SU-DHL-6 (cell line): ENCODE measurements around the gene HYDIN.

Experiments used
- H2AFZ ChIP-seq: fragments of 200-600 bp; sonication (generic); 2 replicates; pipeline ENCODE4 v1.6.1; 2014; ENCODE audit warnings: low read depth, mild to moderate bottlenecking, moderate library complexity, mixed read lengths, antibody characterized with exemption, low read length; ENCODE audit not compliant: severe bottlenecking
- H3F3A ChIP-seq: fragments of 200-600 bp; shearing (Covaris generic); 2 replicates; pipeline ENCODE4 v1.6.0; 2016; ENCODE audit warnings: antibody characterized with exemption, mild to moderate bottlenecking; ENCODE audit not compliant: insufficient read depth
- H3K27ac ChIP-seq: fragments of 200-600 bp; sonication (generic); 2 replicates; pipeline ENCODE4 v1.5.1; 2016; ENCODE audit warnings: low read depth, mild to moderate bottlenecking, low read length, moderate library complexity, mixed read lengths
- H3K27me3 ChIP-seq: fragments of 200-600 bp; sonication (generic), shearing (Covaris generic); 2 replicates; pipeline ENCODE4 v1.6.0; 2014; ENCODE audit warnings: mild to moderate bottlenecking, low read length
- H3K36me3 ChIP-seq: fragments of 200-600 bp; sonication (generic); 2 replicates; pipeline ENCODE4 v1.6.1; 2014; ENCODE audit warnings: mild to moderate bottlenecking, low read length, mixed read lengths
- H3K4me2 ChIP-seq: fragments of 300-600, 200-600 bp; shearing (Covaris generic), sonication (generic); 2 replicates; pipeline ENCODE4 v1.6.0; 2014; ENCODE audit warnings: low read length, low read depth, mild to moderate bottlenecking; ENCODE audit not compliant: poor library complexity, severe bottlenecking
- H3K4me3 ChIP-seq: fragments of 200-600 bp; sonication (generic); 2 replicates; pipeline ENCODE4 v1.5.1; 2014; ENCODE audit warnings: antibody characterized with exemption, low read length, mild to moderate bottlenecking, mixed read lengths; ENCODE audit not compliant: insufficient read depth, poor library complexity, severe bottlenecking
- H3K79me2 ChIP-seq: fragments of 200-600 bp; sonication (generic); 2 replicates; pipeline ENCODE4 v1.6.1; 2014; ENCODE audit warnings: mild to moderate bottlenecking, low read length, moderate library complexity; ENCODE audit not compliant: insufficient read depth
- H3K9ac ChIP-seq: fragments of 200-600 bp; sonication (generic); 2 replicates; pipeline ENCODE4 v1.7.0; 2014; ENCODE audit warnings: mild to moderate bottlenecking, low read length
- H3K9me2 ChIP-seq: fragments of 200-600 bp; sonication (generic); replicated peaks from 2 replicates; pipeline ENCODE4 v1.6.1; 2014; ENCODE audit warnings: low read length; ENCODE audit not compliant: insufficient read depth
- H3K9me3 ChIP-seq: fragments of 200-600 bp; sonication (generic); 2 replicates; pipeline ENCODE4 v1.6.1; 2014; ENCODE audit warnings: low read length, mixed read lengths; ENCODE audit not compliant: insufficient read depth
- H4K20me1 ChIP-seq: fragments of 200-600 bp; sonication (generic); 2 replicates; pipeline ENCODE4 v1.6.1; 2014; ENCODE audit warnings: low read depth, mild to moderate bottlenecking, antibody characterized with exemption, low read length, moderate library complexity, mixed read lengths
- EZH2phosphoT487 ChIP-seq: fragments of 200-600 bp; sonication (generic), shearing (Covaris generic); conservative IDR thresholded peaks from 2 replicates; pipeline ENCODE4 v1.6.1; 2018; ENCODE audit warnings: mild to moderate bottlenecking, antibody characterized with exemption, low read length, moderate library complexity, mixed read lengths
- TF ChIP-seq, protein P1 (sequence below): fragments of 200-600 bp; sonication (generic); IDR thresholded peaks from one replicate; pipeline ENCODE4 v1.5.1; 2017; ENCODE audit warnings: antibody characterized with exemption, mild to moderate bottlenecking, low read length, moderate library complexity; ENCODE audit not compliant: insufficient read depth, poor library complexity, severe bottlenecking

HYDIN gene

DNA sequence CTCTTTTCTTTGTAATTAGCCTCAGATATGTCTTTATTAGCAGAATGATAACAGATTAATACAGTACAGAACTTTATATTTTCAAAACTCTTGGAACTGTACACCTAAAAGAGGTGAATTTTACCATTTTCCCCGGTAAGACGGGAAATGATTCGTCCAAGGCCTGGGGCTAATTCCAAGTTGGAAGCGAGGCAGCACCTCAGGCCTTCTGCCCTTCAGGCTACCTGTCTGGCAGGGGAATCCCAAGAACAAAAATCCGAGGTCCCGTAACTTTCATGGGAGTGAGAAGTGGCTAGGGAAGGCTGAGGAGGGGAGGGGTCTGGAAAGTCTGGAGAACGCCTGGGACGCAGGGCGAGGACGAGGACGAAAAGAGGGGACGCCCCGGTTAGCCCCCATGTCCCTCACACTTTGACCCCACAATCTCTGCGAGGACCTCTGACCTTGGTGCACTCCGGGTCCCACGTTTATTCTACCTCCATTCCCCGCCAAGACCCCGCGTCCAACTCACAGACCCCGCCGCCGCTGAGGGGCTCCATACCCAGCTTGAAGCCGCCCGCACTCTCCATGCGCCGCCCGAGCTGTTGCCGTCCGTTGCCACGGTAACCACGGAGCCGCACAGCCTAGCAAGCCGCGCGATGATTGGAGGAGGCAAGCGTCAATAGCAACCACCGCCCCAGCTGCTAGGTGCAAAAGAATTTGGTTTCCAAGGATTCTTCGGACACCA is at the start of gene HYDIN:
Gene HYDIN (minus strand): TSS at position 601 of the 724 bp plus-strand sequence. CDS start 43,827 bp downstream, outside the sequence.
- no peak within 1 kb of the TSS for H3K27ac ChIP-seq
- H4K20me1 ChIP-seq: no peaks in the 10 kb centered on the region
- no peak for TF ChIP-seq EZH2phosphoT487
- TF ChIP-seq, protein P1, sequence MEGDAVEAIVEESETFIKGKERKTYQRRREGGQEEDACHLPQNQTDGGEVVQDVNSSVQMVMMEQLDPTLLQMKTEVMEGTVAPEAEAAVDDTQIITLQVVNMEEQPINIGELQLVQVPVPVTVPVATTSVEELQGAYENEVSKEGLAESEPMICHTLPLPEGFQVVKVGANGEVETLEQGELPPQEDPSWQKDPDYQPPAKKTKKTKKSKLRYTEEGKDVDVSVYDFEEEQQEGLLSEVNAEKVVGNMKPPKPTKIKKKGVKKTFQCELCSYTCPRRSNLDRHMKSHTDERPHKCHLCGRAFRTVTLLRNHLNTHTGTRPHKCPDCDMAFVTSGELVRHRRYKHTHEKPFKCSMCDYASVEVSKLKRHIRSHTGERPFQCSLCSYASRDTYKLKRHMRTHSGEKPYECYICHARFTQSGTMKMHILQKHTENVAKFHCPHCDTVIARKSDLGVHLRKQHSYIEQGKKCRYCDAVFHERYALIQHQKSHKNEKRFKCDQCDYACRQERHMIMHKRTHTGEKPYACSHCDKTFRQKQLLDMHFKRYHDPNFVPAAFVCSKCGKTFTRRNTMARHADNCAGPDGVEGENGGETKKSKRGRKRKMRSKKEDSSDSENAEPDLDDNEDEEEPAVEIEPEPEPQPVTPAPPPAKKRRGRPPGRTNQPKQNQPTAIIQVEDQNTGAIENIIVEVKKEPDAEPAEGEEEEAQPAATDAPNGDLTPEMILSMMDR: no peak
- no peaks in the 10 kb centered on the region for H3K79me2 ChIP-seq
- no peaks in the 10 kb centered on the region for H3F3A ChIP-seq
- H3K27me3 ChIP-seq: no peaks in the 10 kb centered on the region
- no peaks in the 10 kb centered on the region for H3K36me3 ChIP-seq
- H3K4me2 ChIP-seq: no peak within 1 kb of the TSS
- H2AFZ ChIP-seq: no peak within 1 kb of the TSS
- no peaks in the 10 kb centered on the region; the same call in 1 of the 2 replicates for H3K9me2 ChIP-seq
- no peak within 1 kb of the TSS for H3K9ac ChIP-seq
- peaks cover 16% of the 10 kb centered on the region for H3K9me3 ChIP-seq
- H3K4me3 ChIP-seq: no peak within 1 kb of the TSS

DNA sequence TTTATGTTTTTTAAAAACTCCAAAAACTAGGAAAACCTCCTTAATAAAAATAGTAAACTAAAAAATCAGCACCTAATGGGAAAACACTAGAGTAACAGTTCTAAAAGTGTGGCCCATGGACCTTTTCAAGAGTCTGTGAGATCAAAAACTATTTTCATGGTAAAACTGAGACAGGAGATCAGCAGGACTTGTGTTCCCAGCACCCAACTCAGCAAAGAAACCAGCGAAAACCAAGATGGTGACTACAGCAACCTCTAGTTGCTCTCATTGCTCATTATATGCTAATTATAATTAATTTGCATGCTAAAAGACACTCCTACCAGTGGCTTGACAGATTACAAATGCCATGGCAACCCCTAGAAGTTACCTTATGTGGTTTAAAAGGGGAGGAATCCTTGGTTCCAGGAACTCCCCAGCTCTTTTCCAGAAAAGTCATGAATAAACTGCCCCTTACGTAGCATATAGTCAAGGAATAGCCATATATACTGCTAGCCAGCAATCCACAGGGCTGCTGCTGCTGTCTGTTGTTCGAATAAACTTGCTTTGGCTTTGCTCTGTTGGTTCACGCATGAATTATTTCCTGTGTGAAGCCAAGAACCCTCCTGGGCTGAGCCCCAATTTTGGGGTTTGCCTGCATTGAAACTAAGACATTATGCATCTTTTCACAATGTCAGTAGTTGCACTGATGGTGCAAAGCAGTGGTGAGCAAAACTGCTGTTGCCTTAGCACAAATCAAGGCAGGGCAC is 46.2 kb upstream of the HYDIN start:
- Histone ChIP-seq H3K9ac (no peak overlapping the region), H3F3A (no peaks in the 10 kb centered on the region), H3K36me3 (no peaks in the 10 kb centered on the region), H3K27me3 (no peaks in the 10 kb centered on the region), H2AFZ (no peak overlapping the region), H3K79me2 (no peaks in the 10 kb centered on the region), H3K9me3 (no peaks in the 10 kb centered on the region), H3K9me2 (no peaks in the 10 kb centered on the region), H3K4me3 (no peak overlapping the region), H3K27ac (no peak overlapping the region), H3K4me2 (no peak overlapping the region), H4K20me1 (peaks cover 4% of the 10 kb centered on the region; the same call in 1 of the 2 replicates)
- TF ChIP-seq, protein P1: no peak
- no peak for TF ChIP-seq EZH2phosphoT487

DNA sequence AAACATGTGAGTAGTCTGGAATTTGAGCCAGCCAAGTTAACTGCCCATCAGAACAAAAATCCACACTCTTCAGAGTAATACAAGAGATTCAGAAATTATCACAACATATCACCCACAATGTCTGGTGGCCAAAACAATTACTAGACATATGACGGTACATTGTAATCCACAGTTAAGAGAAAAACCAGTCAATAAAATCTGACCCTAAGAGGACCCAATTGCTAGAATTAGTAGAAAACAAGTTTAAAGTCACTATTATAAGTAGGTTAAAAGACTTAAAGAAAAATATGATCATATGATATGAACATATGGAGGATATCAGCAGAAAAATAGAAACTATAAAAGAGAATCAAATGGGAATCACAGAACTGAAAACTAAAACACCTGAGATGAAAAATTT is 42.9 kb upstream of the HYDIN start:
- Histone ChIP-seq H3K79me2 (no peaks in the 10 kb centered on the region), H3K27me3 (no peaks in the 10 kb centered on the region), H3K4me3 (no peak overlapping the region), H4K20me1 (no peaks in the 10 kb centered on the region), H3K4me2 (no peak overlapping the region), H3K9me2 (no peaks in the 10 kb centered on the region), H3K9ac (no peak overlapping the region), H2AFZ (no peak overlapping the region), H3F3A (no peaks in the 10 kb centered on the region), H3K27ac (no peak overlapping the region), H3K36me3 (no peaks in the 10 kb centered on the region), H3K9me3 (no peaks in the 10 kb centered on the region)
- TF ChIP-seq EZH2phosphoT487: no peak
- TF ChIP-seq, protein P1: no peak
